Measurements from ENCODE around the gene PLAGL1.

Gene PLAGL1

GRCh38 chr6:143896126-143896860 lies 111.8 kb downstream of the PLAGL1 start:
- H3K4me3 ChIP-seq (ENCODE audit: low read depth, low read length) = no peak overlapping the region
- TF ChIP-seq CTCF (IDR thresholded peaks at IDR 0.05; ENCODE audit: insufficient read depth, low read depth, low read length, missing control alignments) = no peak
- DNase-seq (ENCODE audit: low read depth) = no peak

GRCh38 chr6:143894655-143895054 lies 113.4 kb downstream of the PLAGL1 start:
- no peak for DNase-seq (ENCODE audit: low read depth)
- no peak for TF ChIP-seq CTCF (IDR thresholded peaks at IDR 0.05; ENCODE audit: insufficient read depth, low read depth, low read length, missing control alignments)
- no peak overlapping the region for H3K4me3 ChIP-seq (ENCODE audit: low read depth, low read length)

All from GM12865 (cell line).